DND-41 (cell line): Measurements from ENCODE around the gene FAM53A.
"Not testable (repeated sequence)": the region's sequence is repeated elsewhere in the genome, so short reads cannot be mapped to it uniquely, and the experiment has no call there.

Source experiments
- ATAC-seq: fragments of 200-7000 bp; cut with Tn5 transposase; 3 replicates; pipeline ENCODE4 v1.9.1; 2021; ENCODE audit warnings: low read depth; ENCODE audit not compliant: insufficient read depth
- DNase-seq: peaks from one replicate; pipeline ENCODE4 v3.0.0-alpha.2; 2020
- H2AFZ ChIP-seq: 2 replicates; pipeline ENCODE4 v1.6.0; 2012; ENCODE audit warnings: low read depth, low read length
- H3K27ac ChIP-seq: 2 replicates; pipeline ENCODE4 v1.5.1; 2012; ENCODE audit warnings: low read length, inconsistent platforms
- H3K27me3 ChIP-seq: fragments of 200-600 bp; sonication (generic); 2 replicates; pipeline ENCODE4 v1.6.0; 2012; ENCODE audit warnings: low read length, mild to moderate bottlenecking, inconsistent platforms; ENCODE audit not compliant: insufficient read depth, poor library complexity
- H3K36me3 ChIP-seq: 2 replicates; pipeline ENCODE4 v1.5.1; 2012; ENCODE audit warnings: low read length, inconsistent platforms; ENCODE audit not compliant: insufficient read depth
- H3K4me1 ChIP-seq: 2 replicates; pipeline ENCODE4 v1.5.1; 2012; ENCODE audit warnings: mild to moderate bottlenecking, low read length; ENCODE audit not compliant: insufficient read depth
- H3K4me2 ChIP-seq: 2 replicates; pipeline ENCODE4 v1.6.0; 2012; ENCODE audit warnings: mild to moderate bottlenecking, moderate library complexity, low read length, inconsistent platforms; ENCODE audit not compliant: insufficient read depth
- H3K4me3 ChIP-seq, 2 experiments: fragments of 200-600 bp in 1 of 2; shearing (Covaris generic) in 1 of 2; 2 replicates each; pipeline ENCODE4 v1.5.1; 2012 to 2016; ENCODE audit warnings: inconsistent platforms in 2 of 2, low read length in 2 of 2, mild to moderate bottlenecking in 2 of 2, low read depth in 1 of 2, moderate library complexity in 1 of 2
- H3K79me2 ChIP-seq: 2 replicates; pipeline ENCODE4 v1.6.0; 2012; ENCODE audit warnings: low read length, inconsistent platforms; ENCODE audit not compliant: insufficient read depth
- H3K9ac ChIP-seq: 2 replicates; pipeline ENCODE4 v1.6.0; 2012; ENCODE audit warnings: low read depth, mild to moderate bottlenecking, inconsistent platforms, low read length, moderate library complexity
- H3K9me3 ChIP-seq: 2 replicates; pipeline ENCODE4 v1.5.1; 2012; ENCODE audit warnings: low read length, moderate library complexity, mild to moderate bottlenecking, inconsistent platforms; ENCODE audit not compliant: insufficient read depth, severe bottlenecking
- H4K20me1 ChIP-seq: 2 replicates; pipeline ENCODE4 v1.6.0; 2012; ENCODE audit warnings: low read length; ENCODE audit not compliant: insufficient read depth
- EZH2 ChIP-seq: IDR thresholded peaks from 3 replicates; pipeline ENCODE4 v1.6.1; 2012; ENCODE audit warnings: borderline replicate concordance, low read depth, mild to moderate bottlenecking, moderate library complexity, low read length, inconsistent platforms; ENCODE audit not compliant: severe bottlenecking
- TF ChIP-seq, protein P1 (sequence below): IDR thresholded peaks from 2 replicates; pipeline ENCODE4 v1.5.1; 2012; ENCODE audit warnings: borderline replicate concordance, low read length, moderate library complexity, mild to moderate bottlenecking; ENCODE audit not compliant: poor library complexity, severe bottlenecking; ENCODE audit errors: extremely low read depth

Gene FAM53A

DNA sequence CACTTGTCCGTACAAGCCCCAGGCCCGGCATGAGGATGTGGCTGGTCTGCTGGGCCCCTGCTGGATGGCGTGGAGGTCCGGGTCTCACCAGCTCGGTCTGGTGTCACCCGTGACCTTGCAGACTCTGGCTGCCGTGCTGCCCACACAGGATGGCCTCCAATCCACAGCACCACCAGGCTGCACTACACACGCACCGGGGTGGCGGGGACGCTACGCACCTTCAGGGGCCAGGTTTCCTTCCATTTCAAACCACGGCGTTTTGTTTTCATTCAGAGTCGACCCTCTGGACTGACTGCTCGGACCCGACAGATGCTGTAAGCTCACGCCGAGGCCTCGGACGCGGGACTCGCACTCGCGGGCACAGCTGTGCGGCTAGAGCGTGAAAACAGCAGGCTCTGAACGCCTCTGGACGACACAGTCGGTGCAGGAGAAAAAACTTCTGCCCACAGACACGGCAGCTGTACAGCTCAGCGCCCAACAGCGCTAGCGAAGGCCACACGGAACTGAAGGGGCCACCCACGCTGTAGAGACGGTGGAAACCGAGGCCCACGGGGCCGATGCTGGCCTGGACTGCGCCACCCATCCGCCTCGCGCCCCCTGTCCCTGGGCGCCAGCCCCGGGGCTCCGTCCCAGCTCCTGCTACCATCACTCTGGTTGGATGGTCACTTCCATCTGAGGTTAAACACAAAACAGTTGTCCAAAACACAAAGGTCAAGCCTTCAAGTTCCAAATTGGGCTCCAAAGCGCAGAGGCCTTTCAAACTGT lies 40.0 kb downstream of the FAM53A start:
- Histone ChIP-seq H3K27ac (no peak overlapping the region), H3K4me3 (no peak overlapping the region), H3K4me2 (no peak overlapping the region), H3K79me2 (no peaks in the 10 kb centered on the region), H2AFZ (no peak overlapping the region), H3K4me1 (no peaks in the 10 kb centered on the region), H4K20me1 (peaks cover 3% of the 10 kb centered on the region), H3K27me3 (no peaks in the 10 kb centered on the region), H3K9me3 (no peaks in the 10 kb centered on the region), H3K36me3 (no peaks in the 10 kb centered on the region), H3K9ac (no peak overlapping the region)
- ATAC-seq (no peak), DNase-seq (no peak)
- TF ChIP-seq, protein P1, sequence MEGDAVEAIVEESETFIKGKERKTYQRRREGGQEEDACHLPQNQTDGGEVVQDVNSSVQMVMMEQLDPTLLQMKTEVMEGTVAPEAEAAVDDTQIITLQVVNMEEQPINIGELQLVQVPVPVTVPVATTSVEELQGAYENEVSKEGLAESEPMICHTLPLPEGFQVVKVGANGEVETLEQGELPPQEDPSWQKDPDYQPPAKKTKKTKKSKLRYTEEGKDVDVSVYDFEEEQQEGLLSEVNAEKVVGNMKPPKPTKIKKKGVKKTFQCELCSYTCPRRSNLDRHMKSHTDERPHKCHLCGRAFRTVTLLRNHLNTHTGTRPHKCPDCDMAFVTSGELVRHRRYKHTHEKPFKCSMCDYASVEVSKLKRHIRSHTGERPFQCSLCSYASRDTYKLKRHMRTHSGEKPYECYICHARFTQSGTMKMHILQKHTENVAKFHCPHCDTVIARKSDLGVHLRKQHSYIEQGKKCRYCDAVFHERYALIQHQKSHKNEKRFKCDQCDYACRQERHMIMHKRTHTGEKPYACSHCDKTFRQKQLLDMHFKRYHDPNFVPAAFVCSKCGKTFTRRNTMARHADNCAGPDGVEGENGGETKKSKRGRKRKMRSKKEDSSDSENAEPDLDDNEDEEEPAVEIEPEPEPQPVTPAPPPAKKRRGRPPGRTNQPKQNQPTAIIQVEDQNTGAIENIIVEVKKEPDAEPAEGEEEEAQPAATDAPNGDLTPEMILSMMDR = no peak
- no peak for TF ChIP-seq EZH2

DNA sequence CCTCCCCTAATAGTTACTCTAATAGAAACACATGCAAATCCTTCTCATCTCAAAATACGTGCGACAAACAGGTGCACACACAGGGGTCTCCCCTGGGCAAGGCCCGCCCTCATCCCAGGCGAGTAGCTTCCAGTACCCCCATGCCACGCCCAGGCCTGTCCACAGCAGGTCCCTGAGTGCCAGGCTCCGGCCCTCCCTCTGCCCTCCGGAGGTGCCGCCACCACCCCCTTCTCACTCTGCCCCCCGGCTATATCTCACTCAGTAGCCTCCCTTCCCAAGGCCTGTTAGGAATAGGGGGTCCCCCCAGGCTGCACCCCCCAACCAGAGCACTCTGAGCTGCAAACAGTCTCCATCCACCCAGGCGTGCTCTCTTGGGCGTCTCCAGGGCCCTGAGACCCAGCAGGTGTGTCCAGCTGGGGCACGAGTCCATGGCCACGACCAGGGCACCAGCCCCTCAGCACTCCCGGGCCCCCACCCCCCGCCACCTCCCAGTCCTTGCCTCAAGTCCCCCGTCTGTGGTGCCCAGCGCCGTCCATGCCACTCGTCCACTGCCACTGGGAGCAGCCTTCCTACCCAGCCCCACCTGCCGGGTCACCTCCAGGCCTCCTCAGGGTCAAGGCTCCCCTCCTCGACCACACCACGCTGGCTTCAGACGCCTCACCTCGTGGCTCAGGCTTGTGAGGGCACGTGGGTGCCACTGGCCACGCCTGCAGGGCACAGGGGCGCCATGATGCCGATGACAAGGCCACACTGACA lies 41.7 kb downstream of the FAM53A start:
- Histone ChIP-seq H3K4me2 (no peak overlapping the region), H3K4me3 (no peak overlapping the region), H3K4me1 (no peaks in the 10 kb centered on the region), H3K36me3 (no peaks in the 10 kb centered on the region), H3K27ac (no peak overlapping the region), H3K9me3 (no peaks in the 10 kb centered on the region), H2AFZ (no peak overlapping the region), H3K27me3 (no peaks in the 10 kb centered on the region), H3K9ac (no peak overlapping the region), H4K20me1 (peaks cover 8% of the 10 kb centered on the region; the same call in 1 of the 2 replicates), H3K79me2 (no peaks in the 10 kb centered on the region)
- ATAC-seq (no peak), DNase-seq (no peak)
- TF ChIP-seq EZH2 = no peak
- TF ChIP-seq, protein P1 = no peak

DNA sequence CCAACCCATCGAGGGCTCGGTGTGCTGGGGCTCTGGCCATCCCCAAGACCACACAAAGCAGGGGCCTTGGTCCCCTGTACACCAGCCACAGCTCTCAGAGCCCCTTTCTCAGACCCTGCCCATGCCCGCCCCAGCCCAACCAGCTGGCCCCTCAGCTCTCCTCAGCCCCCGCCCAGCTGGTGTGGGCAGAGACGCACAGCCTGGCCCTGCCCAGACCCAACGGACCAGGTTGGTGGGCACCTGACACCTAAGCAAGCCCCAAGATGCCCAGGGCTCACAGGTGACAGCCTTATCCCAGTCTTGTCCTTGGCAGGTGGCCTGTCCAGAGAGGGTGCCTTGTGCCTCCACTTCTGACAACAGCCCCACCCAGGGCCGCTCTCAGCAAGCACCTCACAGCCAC lies 42.4 kb downstream of the FAM53A start:
- Histone ChIP-seq H3K4me3 (no peak overlapping the region), H2AFZ (no peak overlapping the region), H3K27ac (no peak overlapping the region), H3K9me3 (no peaks in the 10 kb centered on the region), H4K20me1 (peaks cover 8% of the 10 kb centered on the region; the same call in 1 of the 2 replicates), H3K36me3 (no peaks in the 10 kb centered on the region), H3K4me2 (no peak overlapping the region), H3K9ac (no peak overlapping the region), H3K4me1 (no peaks in the 10 kb centered on the region), H3K27me3 (no peaks in the 10 kb centered on the region), H3K79me2 (no peaks in the 10 kb centered on the region)
- TF ChIP-seq EZH2 = no peak
- TF ChIP-seq, protein P1 = no peak
- no peak for DNase-seq
- no peak for ATAC-seq

DNA sequence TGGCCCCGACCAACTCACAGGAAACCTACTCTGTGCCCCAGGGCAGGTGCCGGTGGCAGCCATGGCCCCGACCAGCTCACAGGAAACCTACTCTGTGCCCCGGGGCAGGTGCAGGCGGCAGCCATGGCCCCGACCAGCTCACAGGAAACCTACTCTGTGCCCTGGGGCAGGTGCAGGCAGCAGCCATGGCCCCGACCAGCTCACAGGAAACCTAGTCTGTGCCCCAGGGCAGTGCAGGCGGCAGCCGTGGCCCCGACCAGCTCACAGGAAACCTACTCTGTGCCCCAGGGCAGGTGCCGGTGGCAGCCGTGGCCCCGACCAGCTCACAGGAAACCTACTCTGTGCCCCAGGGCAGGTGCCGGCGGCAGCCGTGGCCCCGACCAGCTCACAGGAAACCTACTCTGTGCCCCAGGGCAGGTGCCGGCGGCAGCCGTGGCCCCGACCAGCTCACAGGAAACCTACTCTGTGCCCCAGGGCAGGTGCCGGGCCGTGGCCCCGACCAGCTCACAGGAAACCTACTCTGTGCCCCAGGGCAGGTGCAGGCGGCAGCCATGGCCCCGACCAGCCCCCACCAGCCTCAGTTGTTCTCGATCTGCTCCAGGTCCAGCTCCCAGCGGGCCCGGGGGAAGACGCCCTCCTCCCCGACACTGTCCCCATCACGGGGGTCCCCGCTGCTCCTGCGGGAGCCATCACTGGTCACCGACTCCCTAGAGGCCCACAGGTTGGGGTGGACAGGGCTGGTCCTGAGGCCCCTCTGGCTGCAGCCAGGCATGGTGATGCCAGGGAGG lies 43.2 kb downstream of the FAM53A start:
- not testable (repeated sequence) for H3K36me3 ChIP-seq, H3K27me3 ChIP-seq, H3K4me1 ChIP-seq, H2AFZ ChIP-seq, DNase-seq, H4K20me1 ChIP-seq, H3K9ac ChIP-seq, H3K4me3 ChIP-seq, H3K27ac ChIP-seq, H3K4me2 ChIP-seq, H3K9me3 ChIP-seq, ATAC-seq, H3K79me2 ChIP-seq
